Breast epithelium (tissue), 3 donors: ENCODE data around the gene RNF212B.

Experiments
- CTCF ChIP-seq, 3 donors: fragments of 450-650 bp; IDR thresholded peaks; one replicate each; pipeline ENCODE4 v1.5.1; 2016 to 2017; ENCODE audit warnings: antibody characterized with exemption in 3 of 3, mild to moderate bottlenecking in 3 of 3, moderate library complexity in 3 of 3
- POLR2A ChIP-seq: fragments of 450-650 bp; IDR thresholded peaks from one replicate; pipeline ENCODE4 v1.6.1; 2016; ENCODE audit warnings: antibody characterized with exemption, mild to moderate bottlenecking, moderate library complexity
- POLR2AphosphoS5 ChIP-seq, 3 donors: sonication (generic); formaldehyde crosslinking; IDR thresholded peaks; one replicate each; pipeline ENCODE4 v1.6.1; 2017; ENCODE audit warnings: antibody characterized with exemption in 3 of 3

DNA sequence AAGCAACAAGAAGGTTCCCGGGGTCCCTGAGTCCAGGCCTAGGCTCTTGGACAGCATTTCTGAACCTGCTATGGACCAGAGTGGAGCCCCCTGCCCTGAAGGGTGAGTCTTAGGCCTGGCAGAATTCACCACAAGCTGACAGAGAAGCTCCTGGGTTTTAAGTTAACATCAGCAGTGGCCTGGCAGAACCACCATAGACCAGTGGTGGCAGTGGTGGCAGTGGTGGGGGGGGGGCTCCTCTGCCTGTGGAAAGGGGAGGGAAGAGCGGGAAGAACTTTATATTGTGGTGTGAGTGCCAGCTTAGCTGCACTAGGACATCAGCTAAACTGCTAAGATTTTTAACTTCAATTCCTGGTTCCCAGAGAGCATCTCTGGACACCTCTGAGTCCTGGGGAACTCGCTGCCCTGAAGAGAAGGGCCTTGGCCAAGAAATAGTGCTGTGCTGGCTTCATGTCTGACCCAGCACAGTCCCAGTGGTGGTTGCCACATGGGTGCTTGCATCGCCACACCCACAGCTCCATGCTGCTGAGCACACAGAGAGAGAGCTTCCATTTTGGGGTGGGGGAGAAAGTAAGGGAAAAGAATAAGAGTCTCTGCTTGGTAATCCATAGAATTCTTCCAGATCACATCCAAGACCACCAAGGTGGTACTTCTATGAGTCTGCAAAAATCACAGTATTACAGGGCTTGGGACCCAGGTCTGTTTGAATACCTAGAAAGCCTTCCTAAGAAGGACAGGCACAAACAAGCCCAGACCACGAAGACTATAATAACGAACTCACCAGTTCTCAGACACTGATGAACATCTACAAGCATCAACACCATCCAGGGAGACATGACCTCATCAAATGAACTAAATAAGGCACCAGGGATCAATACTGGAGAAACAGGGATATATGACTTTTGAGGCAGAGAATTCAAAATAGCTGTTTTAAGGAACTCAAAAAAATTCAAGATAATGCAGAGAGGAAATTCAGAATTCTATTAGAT, 20.4 kb upstream of the RNF212B start:
- no peak for TF ChIP-seq POLR2AphosphoS5 (IDR thresholded peaks at IDR 0.05)
- no peak for TF ChIP-seq CTCF (IDR thresholded peaks at IDR 0.05)
- TF ChIP-seq POLR2A = no peak
